HG02970 (cell line): ENCODE measurements around the gene TMTC2.

ENCODE experiments used
- ATAC-seq: cut with Tn5 transposase; IDR thresholded peaks from one replicate; pipeline ENCODE4 v1.9.1; 2021; ENCODE audit warnings: mild to moderate bottlenecking, moderate library complexity, moderate number of reproducible peaks; ENCODE audit not compliant: unreplicated experiment, low FRiP score

Gene TMTC2

DNA sequence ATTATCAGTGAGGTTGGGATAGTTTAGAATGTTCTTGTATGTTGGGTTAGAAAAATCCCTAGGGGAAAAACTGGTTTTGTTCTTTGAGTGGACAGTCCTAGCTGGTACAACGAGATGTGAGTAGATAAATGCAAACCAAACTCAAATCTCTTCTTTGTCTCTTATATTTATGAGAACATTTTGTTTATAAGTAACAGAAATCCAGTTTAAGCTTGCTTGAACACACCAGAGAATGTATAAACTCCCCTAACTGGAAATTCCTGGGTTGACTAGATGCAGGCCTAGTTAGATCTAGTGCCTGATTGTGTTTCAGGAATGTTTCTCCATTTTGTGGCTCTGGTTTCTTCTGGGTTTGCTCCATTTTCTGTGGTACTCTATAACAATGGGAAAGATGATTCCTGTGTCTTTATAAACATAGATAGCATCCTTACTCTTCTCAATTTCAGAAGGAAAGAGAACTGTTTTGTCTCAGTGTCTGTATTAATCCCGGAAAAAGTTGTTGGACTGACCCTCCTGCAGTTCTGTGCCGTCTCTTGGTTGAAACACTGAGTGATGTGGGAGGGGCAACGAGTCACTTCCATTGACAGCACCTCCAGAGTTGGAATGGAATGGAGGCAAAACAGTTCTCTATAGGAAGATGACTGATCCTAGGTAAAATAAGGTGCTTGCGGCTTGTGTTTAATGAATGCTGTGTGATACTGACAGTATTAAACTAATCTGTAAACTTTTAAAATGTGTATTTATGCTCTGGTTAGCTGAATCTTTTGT is 244.8 kb downstream of the TMTC2 start:
- no peak for ATAC-seq

DNA sequence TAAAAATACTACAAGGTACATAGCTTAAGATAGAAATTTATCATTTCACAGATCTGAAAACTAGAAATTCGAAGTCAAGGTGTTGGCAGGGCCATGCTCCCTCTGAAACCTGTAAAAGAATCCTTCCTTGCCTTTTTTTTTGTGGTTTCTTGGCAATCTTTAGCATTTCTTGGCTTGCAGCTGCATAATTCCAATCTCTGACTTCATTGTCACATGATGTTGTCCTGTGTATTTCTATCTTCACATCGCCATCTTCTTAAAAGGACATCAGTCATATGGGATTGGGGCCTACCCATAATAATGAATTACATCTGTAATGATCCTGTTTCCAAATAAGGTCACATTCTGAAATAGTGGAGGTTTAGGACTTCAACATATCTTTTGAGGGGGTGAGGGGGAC is 250.4 kb downstream of the TMTC2 start:
- ATAC-seq = no peak

DNA sequence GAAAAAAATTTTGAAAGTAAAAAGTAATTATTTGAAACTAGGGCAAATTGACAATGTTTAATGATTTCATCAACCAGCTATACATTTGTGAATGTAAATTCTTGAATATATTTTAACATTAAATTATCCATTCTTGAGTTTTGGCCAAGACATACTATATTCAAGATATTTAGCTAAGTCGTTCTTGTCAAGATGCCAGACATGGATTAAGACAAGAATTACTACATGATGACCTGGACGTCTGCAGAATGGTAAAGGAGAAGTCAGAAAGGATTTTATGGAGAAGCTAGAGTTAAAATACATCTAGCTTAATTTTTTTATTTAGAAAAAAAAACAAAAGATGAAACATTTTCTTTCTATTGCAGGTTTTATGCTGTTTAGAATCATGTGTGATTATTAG is 255.8 kb downstream of the TMTC2 start:
- ATAC-seq = no peak

DNA sequence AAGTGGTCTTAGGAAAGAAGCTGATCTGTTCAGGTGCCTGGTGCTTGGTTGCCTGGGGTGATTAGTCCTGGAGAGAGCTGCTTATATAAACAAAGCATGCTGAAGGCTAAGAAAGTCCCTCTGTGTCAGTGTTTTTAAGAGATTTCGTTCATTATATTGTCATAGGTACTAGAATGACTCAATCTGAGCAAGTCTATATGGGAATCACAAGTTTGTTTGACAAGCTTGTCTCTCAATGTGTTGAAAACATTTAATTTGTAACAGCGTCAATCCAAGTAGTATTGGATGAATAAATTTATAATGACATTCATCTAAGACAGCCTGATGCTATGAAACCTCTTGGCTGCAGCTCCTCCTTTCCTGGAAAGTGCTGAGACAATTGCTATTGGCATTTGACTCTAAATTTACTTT is 256.3 kb downstream of the TMTC2 start:
- no peak for ATAC-seq

DNA sequence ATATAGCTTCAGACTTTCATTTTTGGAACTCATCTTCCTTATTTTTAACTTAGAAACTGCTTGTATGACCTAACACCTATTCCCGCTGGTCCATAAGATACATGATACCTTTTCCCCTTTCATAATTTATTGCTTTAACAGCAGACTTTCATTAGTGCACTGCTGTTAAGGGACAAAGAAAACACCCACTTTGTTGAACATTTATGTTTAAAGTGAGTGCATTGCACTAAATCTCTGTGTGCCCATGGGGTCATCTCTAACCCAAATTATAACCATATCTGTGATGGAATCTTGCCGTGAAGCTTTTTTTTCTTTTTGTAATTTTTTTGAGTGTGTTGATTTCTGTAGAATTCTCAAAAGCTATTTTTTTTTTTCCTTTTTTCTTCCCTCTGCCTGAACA is 261.8 kb downstream of the TMTC2 start:
- no peak for ATAC-seq

DNA sequence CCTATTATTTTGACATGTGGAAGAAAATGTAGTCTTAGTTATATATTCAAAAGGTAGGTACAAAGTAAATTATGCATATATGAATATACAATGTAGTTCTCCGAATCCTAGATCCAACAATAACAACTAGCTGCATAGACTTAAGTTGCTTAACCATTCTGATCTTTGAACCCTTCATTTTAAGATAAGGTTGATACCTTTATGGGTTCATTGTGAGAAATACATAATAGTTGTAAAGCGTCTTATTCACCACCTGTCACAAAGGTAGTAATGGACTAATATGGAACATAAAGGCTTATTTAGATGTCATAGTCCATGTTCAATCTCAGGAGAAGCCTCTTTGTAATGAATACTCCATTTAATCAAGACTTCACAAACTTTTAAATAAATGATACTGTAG is 263.6 kb downstream of the TMTC2 start:
- ATAC-seq = no peak

DNA sequence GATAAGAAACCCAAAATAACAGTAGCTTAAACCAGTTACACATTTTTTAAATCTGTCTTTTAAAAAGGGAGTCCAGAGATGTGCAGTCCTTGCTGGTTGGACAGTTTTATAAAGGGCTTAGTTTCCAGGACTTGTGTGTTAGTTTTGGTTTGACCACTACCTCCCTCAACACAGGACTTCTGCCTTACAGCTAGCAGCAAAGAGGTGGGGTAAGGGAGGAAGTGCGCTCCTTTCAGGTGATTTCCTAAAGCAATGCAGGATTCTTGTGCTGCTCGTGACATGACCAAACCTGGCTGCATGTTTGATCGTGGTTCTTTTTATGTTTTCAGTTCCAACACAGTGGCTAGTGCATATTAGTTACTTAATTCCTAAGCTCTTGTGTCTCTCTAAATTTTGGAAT is 266.2 kb downstream of the TMTC2 start:
- ATAC-seq = no peak

DNA sequence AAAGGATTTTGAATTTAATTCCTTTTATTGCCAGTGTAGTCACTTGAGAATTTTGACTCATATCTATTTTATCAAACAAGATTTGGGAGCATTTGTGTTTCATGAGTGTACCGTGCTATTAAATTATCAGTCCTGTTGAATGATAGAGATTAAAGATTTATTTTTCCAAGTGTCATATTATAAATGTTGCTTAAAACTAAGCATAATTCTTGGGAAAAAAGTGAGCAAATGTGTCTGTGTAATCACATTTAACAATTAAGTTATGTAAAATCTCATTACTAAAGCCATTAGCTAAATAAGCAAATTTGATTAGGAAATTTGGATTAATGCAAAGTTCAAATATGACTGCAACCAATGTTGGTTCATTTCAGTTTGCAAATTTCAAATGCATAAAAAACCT is 266.7 kb downstream of the TMTC2 start:
- no peak for ATAC-seq

DNA sequence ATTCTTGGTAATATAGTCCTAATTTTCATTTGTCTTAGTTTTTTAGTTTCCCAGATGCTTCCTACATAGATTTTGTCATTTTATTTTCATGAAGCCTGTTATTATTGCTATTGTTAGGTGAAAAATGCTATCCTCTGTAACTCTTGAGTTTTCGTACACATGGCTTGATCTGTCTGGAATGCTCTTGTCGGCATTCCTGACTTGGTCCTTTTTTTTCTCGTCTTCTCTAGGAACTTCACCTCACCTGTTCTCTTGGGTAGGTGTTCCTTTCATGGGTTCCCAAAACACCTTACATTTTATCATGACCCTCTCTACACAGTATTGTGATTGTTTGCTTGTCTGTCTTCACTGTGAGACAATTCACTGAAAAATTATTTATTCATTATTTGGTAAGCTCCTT is 267.4 kb downstream of the TMTC2 start:
- no peak for ATAC-seq

DNA sequence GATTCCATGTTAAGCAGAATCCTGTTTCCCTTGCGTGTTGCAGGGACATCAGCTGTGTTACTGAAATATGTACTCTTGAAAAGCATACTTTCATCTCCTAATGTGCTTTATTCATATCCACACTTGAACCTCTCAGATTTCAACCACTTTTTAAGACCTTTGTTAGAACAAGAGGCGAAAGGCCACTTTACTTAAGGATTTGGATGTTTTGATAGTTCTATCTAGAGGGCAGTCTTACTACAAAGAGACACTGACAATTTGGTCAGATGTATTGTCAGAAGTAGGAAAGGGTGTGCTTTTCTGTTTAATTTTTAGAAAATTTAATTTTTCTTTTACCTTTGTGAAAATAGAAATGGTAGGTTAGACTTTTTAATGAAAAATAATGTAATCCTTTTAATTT is 267.9 kb downstream of the TMTC2 start:
- no peak for ATAC-seq

DNA sequence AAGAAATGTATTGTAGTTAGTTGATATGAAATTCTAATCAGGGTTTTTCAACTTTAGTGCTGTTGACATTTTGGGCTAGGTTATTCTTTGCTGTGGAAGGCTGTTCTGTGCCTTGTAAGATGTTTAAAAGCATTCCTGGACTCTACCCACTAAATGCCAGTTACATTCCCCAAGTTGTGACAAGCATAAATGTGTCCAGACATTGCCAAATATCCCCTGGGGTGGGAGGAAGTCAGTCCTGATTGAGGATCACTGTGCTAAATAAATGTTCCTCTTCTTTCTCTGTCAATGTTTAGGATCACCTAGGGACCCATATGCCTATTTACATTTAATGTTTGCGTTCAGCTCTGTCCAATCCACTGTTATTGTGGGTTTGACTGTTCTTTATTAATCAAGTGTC is 268.3 kb downstream of the TMTC2 start:
- no peak for ATAC-seq

DNA sequence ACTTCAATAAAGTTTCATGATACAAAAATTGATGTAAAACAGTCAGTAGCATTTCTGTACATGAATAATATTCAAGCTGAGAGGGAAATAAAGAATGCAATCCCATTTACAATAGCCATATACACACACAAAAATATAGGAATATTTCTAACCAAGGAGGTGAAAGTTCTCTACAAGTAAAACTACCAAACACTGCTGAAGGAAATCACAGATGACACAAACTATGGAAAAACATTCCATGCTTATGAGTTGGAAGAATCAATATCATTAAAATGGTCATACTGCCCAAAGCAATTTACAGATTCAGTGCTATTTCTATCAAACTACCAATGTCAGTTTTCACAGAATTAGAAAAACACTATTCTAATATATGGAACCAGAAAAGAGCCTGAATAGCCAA is 272.3 kb downstream of the TMTC2 start:
- no peak for ATAC-seq

DNA sequence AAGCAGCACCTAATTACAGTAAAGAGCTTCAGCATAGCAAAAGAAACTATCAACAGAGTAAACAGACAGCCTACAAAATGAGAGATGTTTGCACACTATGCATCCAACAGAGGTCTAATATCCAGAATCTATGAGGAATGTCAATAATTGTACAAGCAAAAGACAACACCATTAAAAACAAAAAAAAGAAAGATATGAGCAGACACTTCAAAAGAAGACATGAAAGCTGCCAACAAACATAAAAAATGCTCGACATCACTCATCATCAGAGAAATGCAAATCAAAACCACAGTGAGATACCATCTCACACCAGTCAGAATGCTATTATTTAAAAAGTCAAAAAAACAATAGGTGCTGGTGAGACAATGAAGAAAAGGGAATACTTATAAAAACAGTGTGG is 273.1 kb downstream of the TMTC2 start:
- no peak for ATAC-seq

DNA sequence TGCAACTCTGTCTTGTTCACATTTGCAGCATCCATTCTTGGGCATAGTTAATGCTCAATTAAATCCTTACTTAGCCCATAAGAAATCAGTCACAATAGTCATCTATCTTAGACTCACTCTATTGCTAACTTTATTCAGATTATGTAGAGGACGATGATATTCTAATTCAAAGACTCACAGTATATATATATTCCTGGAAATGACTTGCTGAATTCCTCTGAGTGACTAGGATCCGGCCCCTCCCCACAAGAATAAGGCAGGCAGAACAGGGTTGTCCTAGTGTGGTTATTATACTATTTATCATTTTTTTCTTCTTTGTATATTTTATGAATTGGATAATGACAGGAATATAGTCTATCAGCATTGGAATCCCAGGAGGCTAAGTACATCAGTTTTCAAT is 275.1 kb downstream of the TMTC2 start:
- no peak for ATAC-seq

DNA sequence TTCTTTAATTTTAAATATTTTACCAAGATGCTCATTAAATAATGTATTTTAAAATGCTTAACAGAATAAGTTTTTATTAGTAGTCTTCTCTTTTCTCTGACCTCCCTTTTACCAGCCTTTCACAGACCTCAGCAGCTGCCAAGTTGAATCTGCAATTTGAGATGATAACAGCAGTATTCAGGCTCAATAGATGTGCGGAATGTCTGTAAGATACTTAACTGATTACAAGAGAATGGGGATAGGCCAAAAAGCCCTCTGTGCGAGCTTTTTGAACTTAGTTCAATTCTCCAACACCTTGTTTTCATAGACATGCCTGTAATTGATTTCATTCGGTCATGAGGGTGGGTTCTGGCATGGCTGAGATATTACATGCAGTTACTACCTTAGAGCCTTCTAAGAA is 277.2 kb downstream of the TMTC2 start:
- ATAC-seq = no peak

DNA sequence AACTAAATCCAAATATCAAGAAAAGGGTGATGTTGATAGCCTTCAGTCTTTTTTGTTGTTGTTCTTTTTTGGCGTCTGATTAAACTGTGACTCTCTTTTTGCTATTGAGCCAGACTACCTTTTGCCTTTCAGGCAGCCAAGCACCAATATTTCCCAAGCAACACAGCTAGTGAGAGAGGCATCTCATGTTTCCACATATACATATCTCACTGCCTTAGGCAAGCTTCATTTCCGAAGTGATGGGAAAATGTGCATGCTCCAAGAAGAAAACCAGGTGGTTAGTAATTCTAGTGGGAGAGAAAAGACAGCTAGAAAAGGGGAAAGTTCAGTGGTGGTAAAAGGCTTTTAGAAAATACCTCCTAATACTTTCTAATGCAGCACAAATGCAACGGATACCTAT is 277.7 kb downstream of the TMTC2 start:
- no peak for ATAC-seq

DNA sequence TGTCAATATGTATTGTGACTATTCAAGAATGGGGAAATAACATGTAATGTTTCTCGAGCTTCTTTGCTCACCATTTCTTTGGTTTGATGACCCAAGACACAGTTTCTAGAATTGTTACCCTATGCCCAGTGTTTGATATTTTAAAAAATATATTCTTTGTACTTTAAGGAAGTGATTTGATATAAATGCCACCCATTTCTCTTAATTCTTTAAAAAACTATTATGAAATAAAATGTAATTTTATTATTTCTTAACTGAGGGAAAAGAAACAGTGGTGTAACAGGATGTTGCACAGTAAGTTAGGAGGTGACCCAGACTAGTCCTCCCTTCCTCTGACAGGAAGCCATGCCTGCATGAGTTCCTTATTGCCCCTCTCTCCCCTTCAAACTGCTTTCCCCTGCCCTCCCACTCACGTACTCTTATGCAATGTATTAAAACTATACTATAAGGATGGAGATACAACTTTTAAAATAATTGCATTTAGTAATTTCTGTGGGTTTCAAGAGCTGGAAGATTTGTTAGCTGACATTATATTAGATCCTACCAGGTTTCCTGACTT is 279.4 kb downstream of the TMTC2 start:
- no peak for ATAC-seq

DNA sequence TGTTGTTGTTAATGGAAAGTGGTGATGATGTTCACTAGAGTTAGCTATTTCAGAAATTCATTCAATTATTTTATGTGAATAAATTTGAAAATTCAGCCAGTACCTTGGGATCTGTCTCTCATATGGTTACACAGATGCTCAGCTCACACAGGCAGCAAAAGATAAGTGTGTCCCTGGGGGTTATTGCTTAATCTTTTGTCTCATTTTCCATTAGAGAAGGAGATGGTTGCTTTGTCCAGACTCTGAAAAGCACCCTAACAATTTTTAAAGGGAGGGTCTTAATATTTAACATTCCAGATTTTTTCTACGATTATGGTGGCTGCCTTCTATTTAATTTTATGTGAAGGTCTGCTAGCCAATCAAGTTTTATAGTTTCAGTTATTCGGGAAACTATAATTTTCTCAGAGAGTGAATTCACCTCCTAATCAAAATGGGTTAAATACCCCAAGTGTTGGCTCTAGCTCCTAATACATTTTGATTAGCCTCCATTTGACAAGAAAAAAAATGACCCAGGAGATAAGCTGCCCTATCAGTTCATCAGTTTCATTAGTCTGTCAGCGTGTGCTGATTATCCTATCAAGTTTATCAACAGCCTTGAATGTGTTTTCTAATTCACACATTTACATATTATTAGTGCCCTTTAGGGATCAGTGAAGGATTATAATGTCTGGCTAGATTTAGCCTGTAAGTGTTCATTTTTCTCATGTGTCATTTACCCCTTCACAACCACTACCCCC is 282.1 kb downstream of the TMTC2 start:
- ATAC-seq = no peak

DNA sequence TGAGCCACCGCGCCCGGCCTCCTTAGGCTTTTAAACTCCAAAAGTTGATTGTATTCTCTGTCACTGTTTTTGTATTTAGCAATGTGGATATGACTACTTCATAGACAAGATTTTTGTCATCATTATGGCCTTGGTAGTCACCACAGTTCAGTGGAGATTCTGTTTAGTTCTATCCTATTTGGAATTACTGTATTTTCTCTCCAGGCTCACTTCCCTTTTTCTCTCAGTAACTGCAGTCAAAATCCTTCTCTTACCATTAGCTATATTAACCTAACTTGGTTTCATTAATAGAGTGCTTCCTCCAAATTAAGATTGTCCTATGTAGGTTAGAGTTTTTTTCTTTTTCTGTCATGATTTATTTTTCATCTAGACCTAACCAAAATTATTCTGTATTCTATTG is 283.9 kb downstream of the TMTC2 start:
- no peak for ATAC-seq

DNA sequence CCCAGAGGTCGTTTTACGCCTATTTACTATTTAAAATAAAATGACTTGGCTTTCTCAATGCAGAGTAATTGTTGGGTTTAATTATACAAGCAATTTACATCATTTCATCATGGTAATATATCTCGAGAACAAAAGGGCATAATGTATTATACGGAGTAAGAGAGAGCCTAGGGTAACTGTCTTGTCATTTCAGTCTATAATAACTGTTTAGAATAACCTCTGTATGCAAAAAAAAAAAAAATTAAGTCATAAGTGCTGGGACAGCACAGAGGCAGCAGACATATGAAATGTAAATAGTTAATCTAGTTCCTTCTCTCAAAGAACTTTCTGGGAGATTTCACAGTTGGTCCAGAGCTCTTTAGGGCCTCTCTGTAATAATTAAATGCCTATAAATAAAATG is 284.9 kb downstream of the TMTC2 start:
- ATAC-seq = no peak

DNA sequence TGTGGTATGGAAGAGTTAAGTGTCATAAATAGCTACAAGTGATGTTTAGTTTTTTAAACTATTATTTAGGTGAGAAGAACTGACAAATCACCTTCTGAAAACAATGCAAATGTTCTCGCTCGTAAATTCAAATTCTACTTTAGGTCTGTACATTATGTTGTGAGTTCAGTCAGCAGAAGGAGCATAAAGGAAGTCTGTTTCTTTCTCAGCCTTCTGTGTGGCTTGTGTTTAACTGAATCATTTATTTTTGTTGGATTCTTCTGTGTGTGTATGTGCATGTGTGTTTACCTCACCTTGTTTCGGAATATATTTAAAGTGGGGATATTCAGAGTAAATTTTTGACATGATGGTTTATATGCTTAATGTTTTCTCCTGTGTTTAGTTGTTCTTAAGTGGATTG is 285.9 kb downstream of the TMTC2 start:
- ATAC-seq = no peak

DNA sequence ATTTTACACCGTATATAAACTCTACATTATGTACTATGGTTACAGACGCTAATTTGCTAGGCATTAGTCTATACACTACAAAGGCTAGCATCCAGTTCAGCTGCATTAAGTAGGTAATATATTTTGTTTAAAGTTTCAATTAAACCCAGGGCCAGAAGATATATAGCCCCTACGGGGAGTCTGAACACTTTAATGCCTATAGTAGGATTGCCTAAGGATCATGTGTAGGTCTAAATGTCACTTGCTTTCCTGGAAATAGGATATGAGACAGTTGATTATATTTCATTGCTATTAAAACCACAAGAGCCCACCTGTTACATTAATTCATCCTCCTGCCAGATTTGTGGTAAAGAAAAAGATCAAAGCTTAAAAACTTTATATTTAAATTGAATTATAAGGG is 286.9 kb downstream of the TMTC2 start:
- ATAC-seq = no peak
